Hepatic stellate cell (primary cell): Measurements from ENCODE around the gene ULK4.
"Not testable (repeated sequence)": the region's sequence is repeated elsewhere in the genome, so short reads cannot be mapped to it uniquely, and the experiment has no call there.

Source experiments
- DNase-seq: peaks from one replicate; pipeline ENCODE4 v3.0.0; 2011; ENCODE audit warnings: low spot score

The ULK4 gene

DNA sequence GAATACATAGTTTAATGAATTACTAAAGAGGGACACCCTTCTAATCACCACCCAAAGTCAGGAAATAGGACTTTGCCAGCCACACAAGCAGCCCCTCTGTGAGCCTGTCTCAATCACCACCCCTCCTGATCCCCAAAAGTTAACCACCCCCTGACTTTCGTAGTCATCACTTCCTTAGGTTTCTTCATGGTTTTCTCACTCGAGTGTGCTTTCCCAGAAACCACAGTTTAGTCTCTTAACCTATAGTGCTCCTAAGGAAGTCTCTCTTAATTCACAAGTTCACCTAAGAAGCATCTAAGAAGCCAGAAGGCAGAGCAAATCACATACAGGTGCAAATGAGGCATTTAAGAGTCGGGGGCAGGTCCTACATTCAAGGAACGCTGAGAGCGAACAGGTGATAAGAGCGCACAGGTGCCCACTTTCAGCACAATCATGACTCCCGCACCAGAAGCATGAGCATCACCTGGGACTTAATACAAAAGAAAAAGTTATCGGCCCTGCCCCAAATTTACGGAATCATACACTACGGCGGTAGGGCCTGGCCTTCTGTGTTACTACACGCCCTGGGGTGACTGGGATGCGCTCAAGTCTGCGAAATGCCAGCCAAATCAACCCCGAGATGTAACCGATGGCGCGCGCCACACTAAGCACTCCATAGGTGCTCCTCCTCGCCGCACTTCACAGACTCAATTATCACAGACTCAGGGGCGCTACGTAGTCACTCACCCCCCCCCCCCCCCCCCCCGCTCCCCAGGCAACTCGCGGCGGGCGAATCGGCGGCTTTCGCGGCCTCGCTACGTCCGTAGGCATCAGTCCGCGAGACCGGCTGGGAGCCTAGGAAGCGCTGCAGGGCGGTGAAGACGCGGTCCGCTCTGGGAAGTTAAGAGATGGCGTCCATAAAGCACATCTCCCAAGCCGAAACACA lies 815 bp downstream of the ULK4 start:
- peak; percentile 49 for DNase-seq

GRCh38 chr3:41956574-41956973 lies 5.3 kb downstream of the ULK4 start:
- no peak for DNase-seq

DNA sequence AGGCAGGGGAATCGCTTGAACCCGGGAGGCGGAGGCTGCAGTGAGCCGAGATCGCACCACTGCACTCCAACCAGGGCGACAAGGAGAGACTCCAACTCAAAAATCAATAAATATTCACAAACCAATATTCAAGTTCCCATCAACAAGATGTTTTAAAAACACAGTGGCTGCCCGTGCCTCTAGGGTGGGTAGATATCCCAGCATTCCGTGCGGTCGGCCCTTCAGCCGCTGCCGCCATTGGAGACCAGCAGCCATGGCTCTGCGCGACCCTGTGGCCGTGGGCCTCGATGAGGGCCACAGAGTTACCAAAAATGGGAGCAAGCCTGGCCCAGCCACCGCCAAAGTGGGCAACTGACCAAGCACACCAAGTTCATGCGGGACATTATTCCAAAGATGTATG lies 6.7 kb downstream of the ULK4 start:
- no peak for DNase-seq

- DNase-seq = no peak
These were observed 18.5 kb downstream of the ULK4 start for GRCh38 chr3:41943311-41943843.

DNA sequence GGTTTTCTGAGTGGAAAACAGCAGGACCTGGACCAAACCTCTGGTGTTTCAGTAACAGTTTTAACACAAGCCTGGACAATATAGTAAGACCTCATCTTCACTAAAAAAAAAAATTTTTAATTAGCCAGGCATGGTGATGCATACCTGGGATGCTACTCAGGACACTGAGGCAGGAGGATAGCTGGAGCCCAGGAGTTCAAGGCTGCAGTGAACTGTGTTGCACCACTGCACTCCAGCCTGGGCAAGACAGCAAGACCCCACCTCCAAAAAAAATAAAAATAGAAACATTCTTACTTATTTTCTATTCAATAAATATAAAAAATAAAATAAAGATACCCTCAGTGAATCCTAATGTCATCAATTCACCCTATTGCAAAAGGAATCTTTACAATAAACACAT lies 21.5 kb downstream of the ULK4 start:
- no peak for DNase-seq

GRCh38 chr3:41936384-41936783 lies 25.5 kb downstream of the ULK4 start:
- DNase-seq = no peak

GRCh38 chr3:41933154-41933676 lies 28.7 kb downstream of the ULK4 start:
- peak; percentile 10 for DNase-seq

DNA sequence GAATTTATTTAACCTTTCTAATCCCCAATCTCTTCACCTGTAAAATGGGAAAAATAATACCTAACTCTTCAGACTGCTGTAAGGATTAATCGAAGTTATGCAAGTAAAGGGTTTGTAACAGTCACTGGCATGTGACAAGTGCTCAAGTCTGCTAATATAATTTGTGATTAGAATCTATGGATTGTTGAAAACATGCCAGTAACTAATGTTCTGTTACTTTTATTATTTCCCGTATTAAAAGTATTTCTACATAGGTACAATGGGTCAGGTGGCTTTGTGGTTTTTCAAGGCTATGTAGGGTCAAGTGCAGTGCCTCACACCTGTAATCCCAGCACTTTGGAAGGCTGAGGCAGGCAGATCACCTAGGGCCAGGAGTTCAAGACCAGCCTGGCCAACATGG lies 29.4 kb downstream of the ULK4 start:
- DNase-seq = no peak

DNA sequence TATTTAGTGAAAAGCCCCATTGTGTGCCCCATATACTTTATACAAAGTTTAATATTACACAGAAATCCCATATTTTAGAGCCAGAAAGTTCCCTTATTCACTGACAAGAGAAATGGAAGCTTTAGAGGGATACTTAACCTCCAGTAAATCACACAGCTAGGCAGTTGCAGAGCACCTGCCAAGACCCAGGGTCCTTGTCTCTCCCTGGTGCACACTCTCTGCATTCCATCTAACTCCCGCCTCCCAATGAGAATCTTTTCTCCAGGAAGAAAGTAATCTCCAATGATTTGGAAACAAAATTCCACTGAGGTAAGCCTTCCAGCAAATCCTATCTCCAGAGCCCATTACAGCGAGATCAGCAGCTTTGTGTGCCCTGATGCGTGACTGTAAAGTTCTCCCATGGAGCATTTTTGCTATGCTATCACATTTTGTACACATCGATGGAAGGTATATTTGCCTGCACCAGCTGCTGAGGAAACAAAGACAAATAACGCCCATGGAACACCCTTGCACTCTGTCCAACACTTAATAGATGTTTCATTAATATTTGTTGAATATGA lies 41.4 kb downstream of the ULK4 start:
- DNase-seq = no peak

GRCh38 chr3:41915353-41915752 lies 46.5 kb downstream of the ULK4 start:
- DNase-seq = no peak

- DNase-seq = no peak
These were observed 49.6 kb downstream of the ULK4 start for GRCh38 chr3:41912280-41912679.

DNA sequence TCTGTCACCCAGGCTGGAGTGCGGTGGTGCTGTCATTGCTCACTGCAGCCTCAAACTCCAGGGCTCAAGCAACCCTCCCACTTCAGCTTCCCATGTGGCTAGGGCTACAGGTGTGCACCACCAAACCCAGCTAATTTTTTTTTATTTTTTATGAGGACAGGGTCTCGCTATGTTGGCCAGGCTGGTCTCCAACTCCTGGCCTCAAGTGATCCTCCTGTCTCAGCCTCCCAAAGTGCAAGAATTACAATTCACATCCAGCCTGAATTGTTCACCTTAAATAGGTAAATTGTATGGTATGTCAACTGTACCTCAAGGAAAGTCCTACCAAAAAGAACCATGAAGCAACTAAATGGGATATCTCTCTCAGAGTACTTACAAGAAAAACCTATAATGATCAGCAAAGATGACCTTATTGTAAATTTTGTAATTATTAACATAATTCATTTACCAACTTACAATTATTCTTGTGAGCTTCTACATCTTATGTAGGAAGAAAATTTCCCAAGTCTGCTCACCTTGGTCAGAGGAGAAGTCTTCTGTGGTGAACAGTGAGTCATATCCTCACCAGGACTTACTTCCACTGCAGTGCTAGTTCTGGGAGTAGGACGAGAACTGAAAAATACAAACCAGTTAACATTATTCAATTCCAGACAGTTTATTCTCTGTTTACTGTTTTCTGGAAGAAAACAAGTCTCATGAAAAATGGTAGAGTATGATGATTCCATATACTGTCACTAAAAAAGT lies 54.4 kb downstream of the ULK4 start:
- DNase-seq = no peak

GRCh38 chr3:41900265-41900664 lies 61.6 kb downstream of the ULK4 start:
- DNase-seq = peak; percentile 24

DNA sequence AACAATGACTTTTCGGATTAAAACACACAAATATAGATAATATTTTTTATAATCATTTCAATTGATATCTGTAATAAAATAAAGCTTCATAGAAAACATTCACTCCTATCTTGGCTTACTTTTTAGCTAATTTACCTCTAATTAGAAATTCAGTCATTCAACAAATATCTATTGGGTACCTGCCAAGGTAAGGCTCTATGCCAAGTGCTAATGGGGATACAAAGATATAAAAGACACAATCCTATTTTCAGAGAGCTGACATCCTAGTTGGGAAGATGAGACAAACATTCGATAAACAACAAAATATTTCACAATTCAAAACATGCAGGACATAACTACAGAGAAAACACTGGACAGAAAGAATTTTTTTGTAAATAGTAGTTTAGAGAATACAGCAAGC lies 63.3 kb downstream of the ULK4 start:
- no peak for DNase-seq

DNA sequence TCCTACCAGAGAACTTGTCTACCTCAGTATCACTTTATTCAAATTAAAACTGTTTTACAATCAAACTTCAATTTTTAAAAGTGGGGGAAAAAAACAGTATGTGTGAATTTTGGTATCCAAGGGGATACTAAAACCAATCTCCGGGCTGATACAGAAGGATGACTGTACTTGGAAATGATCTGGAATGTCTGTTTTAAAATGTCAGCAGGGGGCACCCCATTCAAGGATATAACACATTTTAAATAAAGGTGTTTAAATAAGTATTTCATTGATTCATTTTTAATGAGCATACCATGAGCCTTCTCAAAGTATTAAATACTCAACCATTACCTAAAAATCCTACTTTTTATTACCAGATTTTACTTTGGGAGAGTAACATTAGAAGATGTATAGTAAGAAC lies 67.9 kb downstream of the ULK4 start:
- peak; percentile 34 for DNase-seq

GRCh38 chr3:41888368-41889076 lies 73.4 kb downstream of the ULK4 start:
- DNase-seq = no peak

GRCh38 chr3:41882956-41883355 lies 78.9 kb downstream of the ULK4 start:
- DNase-seq = no peak

DNA sequence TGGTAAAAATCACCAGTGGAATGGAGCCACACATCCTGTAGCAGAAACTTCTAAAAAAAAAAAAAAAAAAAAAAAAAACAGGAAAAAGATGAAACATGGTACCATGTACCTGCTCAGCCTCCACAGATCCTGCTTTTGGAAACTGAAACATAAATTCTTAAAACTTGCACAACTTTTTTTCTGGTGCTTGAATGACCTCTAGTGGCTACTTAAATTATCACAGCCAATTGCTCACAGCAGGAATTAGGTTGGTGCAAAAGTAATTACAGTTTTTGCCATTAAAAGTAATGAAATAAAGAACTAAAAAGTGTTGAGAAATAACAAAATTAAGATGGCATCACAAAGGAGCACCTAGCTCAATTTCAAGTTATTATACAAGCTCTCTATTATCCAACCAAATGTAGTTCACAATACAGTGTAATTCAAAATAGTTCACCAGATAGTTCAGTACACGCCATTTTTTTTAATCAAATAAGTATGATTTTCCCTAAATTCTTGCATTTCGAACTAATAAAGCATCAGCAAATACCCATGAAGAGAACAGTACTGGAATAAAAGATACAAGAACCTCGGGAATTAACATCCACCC lies 80.6 kb downstream of the ULK4 start:
- peak; percentile 15 for DNase-seq

GRCh38 chr3:41880387-41880786 lies 81.5 kb downstream of the ULK4 start:
- no peak for DNase-seq

DNA sequence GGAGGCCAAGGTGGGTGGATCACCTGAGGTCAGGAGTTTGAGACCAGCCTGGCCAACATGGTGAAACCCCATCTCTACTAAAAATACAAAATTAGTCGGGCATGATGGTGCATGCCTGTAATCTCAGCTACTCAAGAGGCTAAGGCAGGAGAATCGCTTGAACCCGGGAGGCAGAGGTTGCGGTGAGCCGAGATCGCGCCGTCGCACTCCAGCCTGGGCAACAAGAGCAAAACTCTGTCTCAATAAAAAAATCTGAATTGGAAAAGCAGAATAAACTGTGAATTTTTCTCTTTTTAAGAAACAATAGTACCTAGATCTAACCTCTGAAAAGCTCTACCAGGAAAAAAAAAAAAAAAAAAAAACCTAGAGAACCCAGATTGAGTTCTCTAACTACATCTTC lies 84.2 kb downstream of the ULK4 start:
- DNase-seq = not testable (repeated sequence)

DNA sequence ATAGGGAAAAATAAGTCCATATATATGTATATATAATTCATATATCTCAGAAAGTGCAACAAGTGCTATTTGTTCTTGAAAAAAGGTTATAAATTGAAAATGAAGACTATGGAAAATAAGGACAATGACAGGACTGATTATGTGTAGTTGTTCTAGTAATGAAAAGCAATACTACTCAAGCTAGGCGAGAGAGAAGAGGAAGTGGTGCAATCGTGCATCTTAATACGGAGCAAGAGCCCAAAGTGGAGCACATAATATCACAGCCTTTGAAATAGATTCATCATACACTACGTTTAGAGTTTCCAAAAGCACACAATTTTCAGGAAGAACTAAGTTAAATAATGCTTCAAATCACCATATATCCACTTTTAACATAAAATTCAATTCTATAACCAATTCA lies 87.9 kb downstream of the ULK4 start:
- no peak for DNase-seq
